GM12864 (cell line): ENCODE measurements around the gene ZNF333.

Source experiments
- DNase-seq: peaks from one replicate; pipeline ENCODE4 v3.0.0-alpha.2; 2011; ENCODE audit warnings: low read depth
- H3K4me3 ChIP-seq: 2 replicates; pipeline ENCODE4 v1.5.1; 2011; ENCODE audit warnings: mild to moderate bottlenecking, low read depth, low read length, control low read depth
- TF ChIP-seq, protein P1 (sequence below): IDR thresholded peaks from 2 replicates; pipeline ENCODE4 v1.5.1; 2011; ENCODE audit warnings: low read depth, mild to moderate bottlenecking, moderate library complexity, low read length, control low read depth, inconsistent platforms; ENCODE audit errors: missing control alignments

The ZNF333 gene

DNA sequence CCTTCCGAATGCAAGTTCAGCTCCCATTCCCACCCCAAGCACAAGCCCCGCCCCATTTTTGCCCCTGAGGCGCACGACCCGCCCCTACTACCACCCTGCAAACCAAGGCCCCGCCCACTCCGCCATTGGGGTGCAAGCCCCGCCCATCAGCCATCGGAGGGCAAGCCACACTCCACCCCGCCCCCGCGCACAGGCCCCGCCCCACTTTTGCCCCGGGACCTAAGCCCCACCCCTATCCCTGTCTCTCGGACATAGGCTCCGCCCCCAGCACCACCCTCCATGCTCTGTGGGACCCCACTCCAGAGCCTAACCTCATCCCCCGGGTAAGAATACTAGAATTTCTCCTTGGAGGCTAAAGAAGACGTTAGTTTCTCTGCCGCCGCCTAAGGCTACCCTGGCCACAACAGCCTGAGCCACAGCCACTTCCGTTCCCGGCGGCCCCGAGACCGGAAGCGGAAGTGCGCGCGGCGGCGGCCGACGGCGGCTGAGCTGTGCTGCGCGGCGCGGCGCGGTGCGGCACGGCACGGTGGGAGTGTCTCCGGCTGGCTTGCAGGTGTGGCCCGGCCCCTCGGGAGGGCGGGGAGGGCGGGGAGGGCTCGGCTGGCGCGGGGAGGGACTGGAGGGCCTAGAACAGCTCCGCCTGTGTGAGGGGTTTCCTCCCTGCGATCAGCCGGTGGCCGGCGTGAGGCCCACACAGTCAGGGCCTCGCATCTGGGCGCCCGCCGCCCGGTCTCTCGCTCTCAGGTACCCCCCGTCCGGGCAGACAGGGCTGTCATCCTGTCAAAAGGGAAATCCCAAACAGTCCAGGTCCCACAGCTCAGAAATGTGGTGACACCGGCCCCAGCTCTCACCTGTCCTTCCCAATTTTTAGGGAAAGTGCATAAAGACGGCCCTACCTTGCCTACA is at the start of gene ZNF333:
TSS of gene ZNF333 (plus strand) at position 451 of the 906 bp plus-strand sequence. CDS start 3,444 bp downstream, outside the sequence.
- peak; percentile 68 for DNase-seq
- TF ChIP-seq, protein P1, sequence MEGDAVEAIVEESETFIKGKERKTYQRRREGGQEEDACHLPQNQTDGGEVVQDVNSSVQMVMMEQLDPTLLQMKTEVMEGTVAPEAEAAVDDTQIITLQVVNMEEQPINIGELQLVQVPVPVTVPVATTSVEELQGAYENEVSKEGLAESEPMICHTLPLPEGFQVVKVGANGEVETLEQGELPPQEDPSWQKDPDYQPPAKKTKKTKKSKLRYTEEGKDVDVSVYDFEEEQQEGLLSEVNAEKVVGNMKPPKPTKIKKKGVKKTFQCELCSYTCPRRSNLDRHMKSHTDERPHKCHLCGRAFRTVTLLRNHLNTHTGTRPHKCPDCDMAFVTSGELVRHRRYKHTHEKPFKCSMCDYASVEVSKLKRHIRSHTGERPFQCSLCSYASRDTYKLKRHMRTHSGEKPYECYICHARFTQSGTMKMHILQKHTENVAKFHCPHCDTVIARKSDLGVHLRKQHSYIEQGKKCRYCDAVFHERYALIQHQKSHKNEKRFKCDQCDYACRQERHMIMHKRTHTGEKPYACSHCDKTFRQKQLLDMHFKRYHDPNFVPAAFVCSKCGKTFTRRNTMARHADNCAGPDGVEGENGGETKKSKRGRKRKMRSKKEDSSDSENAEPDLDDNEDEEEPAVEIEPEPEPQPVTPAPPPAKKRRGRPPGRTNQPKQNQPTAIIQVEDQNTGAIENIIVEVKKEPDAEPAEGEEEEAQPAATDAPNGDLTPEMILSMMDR: no peak
- H3K4me3 ChIP-seq: peak within 1 kb of the TSS; percentile 62

DNA sequence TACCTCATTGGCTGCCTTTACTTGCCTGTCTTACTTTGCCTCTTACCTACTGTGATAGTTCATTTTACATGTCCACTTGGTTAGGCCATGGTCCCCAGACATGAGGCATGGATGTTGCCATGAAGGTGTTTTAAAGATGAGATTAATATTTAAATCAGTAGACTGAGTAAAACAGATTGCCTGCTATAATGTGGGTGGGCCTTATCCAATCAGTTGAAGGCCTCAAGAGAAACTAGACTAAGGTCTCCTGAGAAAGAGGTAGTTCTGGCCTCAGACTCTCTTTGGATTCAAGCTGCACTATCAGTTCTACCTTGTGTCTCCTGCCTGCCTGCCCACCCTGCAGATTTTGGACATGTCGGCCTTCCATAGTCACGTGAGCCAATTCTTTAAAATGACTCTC is 41.3 kb upstream of the ZNF333 start:
- TF ChIP-seq, protein P1: no peak
- H3K4me3 ChIP-seq: no peak overlapping the region
- no peak for DNase-seq

DNA sequence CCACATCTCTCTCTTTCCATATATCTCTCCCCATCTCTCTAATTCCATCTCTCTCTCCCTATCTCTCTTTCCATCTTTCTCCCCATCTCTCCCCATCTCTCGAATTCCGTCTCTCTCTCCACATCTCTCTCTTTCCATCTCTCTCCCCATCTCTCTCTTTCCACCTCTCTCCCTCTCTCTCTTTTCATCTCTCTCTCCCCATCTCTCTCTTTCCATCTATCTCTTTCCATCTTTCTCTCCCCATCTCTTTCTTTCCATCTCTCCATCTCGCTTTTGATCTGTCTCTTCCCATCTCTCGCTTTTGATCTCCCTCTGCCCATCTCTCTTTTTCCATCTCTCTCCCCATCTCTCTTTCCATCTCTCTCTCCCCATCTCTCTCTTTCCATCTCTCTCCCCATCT is 40.8 kb upstream of the ZNF333 start:
- no peak overlapping the region for H3K4me3 ChIP-seq
- TF ChIP-seq, protein P1: no peak
- DNase-seq: no peak

DNA sequence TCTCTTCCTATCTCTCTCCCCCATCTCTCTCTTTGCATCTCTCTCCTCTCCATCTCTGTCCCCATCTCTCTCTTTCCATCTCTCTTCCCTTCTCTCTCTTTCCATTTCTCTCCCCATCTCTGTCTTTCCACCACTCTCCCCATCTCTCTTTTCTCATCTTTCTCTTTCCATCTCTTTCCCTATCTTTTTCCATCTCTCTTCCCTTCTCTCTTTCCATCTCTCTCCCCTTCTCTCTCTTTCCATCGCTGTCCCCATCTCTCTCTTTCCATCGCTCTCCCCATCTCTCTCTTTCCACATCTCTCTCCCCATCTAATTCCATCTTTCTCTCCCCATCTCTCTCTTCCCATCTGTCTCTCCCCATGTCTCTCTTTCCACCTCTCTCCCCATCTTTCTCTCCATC is 39.7 kb upstream of the ZNF333 start:
- TF ChIP-seq, protein P1: no peak
- DNase-seq: no peak
- no peak overlapping the region for H3K4me3 ChIP-seq

DNA sequence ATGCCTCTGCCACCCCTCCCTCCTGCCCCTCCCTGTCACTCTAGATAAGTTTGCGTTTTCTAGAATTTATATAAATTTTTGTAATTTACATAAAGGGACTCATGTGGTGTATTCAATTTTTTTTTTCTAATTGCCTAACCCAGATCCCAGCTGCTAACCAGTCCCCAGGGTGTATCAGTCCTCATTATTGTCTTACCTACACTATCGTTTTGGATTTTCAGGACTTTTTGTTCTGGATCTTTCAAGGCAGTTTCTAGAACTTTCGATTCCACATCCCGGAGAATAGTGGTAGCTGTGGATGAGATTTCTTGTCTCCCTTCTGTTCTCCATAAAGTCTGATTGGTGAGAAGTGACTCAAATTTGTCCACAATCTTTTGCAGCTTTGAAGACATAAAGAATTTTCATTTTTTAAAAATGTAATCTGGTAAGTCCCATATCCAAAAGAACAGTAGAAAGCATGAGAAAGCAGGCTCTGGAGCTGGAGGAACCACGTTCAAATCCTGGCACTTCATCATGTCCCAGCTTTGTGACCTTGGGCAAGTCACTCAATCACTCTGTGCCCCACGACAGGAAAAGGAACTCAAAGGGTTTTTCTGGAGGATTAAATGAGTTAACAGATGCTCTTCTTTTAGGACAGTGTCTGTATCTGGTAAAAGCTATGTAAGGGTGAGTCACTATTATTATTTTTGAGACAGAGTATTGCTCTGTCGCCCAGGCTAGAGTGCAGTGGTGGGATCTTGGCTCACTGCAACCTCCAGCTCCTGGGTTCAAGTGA is 34.9 kb upstream of the ZNF333 start:
- TF ChIP-seq, protein P1: no peak
- no peak overlapping the region for H3K4me3 ChIP-seq
- DNase-seq: no peak

DNA sequence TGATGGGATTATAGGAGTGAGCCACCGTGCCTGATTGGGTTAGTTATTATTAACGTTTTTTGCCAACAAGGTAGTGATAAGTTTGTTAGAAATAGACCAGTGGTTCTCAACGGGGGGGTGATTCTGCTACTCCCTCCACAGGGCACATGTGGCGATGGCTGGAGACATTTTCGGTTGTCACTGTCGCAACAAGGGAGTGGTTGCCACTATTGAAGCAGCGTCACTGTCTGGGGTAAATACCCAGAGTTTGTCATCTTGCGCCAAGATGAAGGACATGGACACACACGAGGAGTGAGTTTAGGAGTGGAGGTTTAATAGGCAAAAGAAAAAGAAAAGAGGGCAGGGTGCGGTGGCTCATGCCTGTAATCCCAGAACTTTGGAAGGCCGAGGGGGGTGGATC is 34.1 kb upstream of the ZNF333 start:
- TF ChIP-seq, protein P1: no peak
- no peak for DNase-seq
- H3K4me3 ChIP-seq: no peak overlapping the region
